Sigmoid colon (tissue), 4 donors: ENCODE measurements around the gene FSD2.

Experiments
- CTCF ChIP-seq, 4 experiments: fragments of 450-650 bp in 3 of 4; fragments of 200-600 bp in 1 of 4; IDR thresholded peaks; one replicate each; pipeline ENCODE4 v1.5.1; 2016 to 2019; ENCODE audit warnings: antibody characterized with exemption in 4 of 4, mild to moderate bottlenecking in 3 of 4, moderate library complexity in 2 of 4
- EP300 ChIP-seq, 4 donors: sonication (generic); formaldehyde crosslinking; IDR thresholded peaks; one replicate each; pipeline ENCODE4 v1.6.1; 2017; ENCODE audit warnings: antibody characterized with exemption in 4 of 4
- POLR2A ChIP-seq, 2 donors: fragments of 450-650 bp; IDR thresholded peaks; one replicate each; pipeline ENCODE4 v1.6.1; 2016; ENCODE audit warnings: antibody characterized with exemption in 2 of 2, mild to moderate bottlenecking in 2 of 2, moderate library complexity in 2 of 2
- POLR2AphosphoS5 ChIP-seq, 4 donors: sonication (generic); formaldehyde crosslinking; IDR thresholded peaks; one replicate each; pipeline ENCODE4 v1.6.1; 2017; ENCODE audit warnings: antibody characterized with exemption in 4 of 4

DNA sequence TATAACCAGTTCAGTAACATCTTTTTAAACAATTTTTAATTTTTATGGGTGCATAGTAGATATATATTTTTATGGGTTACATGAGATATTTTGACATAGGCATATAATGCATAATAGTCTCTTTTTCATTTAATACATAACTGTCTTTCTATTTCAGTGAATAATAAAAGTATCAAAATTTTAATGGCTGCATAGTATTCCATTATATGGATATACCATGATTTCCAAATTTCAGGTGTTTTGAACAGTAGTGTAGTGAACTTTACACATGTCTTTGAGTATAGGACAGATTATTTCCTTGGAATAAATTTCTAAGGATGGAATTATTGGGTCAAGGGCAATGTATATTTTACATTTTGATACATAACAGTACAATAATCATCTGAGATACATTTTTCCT lies 14.3 kb upstream of the FSD2 start:
- TF ChIP-seq CTCF (IDR thresholded peaks at IDR 0.05) (no peak), POLR2A (IDR thresholded peaks at IDR 0.05) (no peak), POLR2AphosphoS5 (IDR thresholded peaks at IDR 0.05) (no peak), EP300 (IDR thresholded peaks at IDR 0.05) (no peak)
